ENCODE measurements around the gene DDR2.
A peak's percentile ranks its signal among the peaks of the same experiment; 100 is the strongest.
"Not testable (repeated sequence)": the region's sequence is repeated elsewhere in the genome, so short reads cannot be mapped to it uniquely, and the experiment has no call there.

Gene DDR2

DNA sequence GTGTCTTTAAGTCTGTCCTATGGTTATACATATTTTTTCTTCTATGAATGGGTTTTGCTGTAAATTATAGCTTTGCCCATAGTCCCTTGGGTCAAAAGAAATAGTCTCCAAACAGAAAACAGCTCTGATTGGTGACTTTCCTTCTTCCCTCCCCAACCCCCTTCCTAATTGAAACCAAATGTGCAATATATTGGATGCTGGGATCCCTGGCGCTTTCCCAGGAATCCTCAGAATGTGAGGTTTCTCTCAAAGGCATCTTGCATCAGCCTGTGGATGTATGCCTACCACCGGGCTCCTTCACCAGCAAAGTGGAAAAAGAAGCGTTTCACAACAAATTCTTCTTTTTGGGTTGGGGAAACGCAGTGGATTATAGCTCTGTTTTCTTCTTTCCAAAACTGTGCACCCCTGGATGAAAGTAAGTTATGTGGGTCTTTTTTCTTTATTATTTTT lies at the start of gene DDR2:
Gene DDR2, plus strand, starts transcription at position 248 of the 450 bp plus-strand sequence. CDS start 86,600 bp downstream, outside the sequence.
- no peak for DNase-seq

GRCh38 chr1:162582901-162583300 lies 49.4 kb upstream of the DDR2 start:
- DNase-seq, result not testable (repeated sequence)

- DNase-seq, result not testable (repeated sequence)
Measured at GRCh38 chr1:162585101-162585500, 47.2 kb upstream of the DDR2 start.

GRCh38 chr1:162587347-162587746 lies 44.9 kb upstream of the DDR2 start:
- no peak for DNase-seq

GRCh38 chr1:162587761-162588260 lies 44.5 kb upstream of the DDR2 start:
- DNase-seq, result no peak

DNA sequence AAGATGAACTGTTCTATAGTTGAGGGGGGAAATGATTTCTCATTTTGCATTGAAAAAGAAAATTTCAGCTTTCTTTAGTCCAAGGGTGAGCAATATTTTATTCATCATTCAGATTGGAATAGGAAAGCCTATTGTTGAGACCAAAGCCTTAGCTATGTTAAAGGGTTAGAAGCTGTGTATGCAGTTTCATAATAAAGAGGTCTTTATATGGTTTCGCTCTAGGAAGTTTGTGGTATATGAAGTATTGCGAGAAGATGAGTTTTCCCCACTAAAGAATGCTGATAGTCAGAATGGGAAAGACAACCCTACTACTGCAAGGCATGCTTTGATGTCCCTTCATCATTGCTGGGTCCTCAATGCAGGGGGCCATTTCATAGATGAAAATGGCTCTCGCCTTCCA lies 42.2 kb upstream of the DDR2 start:
- no peak for DNase-seq

GRCh38 chr1:162590686-162591085 lies 41.6 kb upstream of the DDR2 start:
- no peak for DNase-seq

DNA sequence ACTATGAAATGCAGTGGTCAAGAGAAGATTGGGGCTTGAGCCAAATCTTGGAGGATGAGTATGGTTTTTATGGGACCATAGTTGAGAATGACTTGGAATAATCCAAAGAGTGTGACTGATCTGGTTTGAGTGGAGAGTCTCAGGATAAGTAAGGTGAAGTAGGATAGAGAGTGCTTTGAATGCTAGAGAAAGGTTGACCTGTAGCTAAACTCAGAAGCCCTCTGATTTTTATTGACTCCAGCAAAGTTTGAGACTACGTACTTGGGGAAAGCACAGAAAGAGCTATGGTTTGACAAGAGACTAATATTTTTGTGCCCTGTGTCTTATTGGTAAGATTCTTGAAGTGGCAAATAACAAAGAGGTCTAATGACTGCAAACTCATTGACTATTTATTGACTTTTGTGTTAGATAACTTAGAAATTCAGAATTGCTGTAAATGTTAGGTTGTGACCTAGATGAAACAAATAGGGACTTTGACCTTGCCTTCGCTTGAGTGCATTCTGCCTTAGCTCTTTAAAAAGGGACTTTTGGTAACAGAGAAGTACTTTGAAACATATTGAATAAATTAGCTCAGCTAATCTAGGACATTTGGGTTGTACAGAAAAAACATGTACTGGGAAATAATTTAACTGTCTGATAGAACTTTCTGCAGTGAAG lies 35.6 kb upstream of the DDR2 start:
- DNase-seq, result no peak

- DNase-seq, result no peak
Measured at GRCh38 chr1:162599451-162599850, 32.8 kb upstream of the DDR2 start.

DNA sequence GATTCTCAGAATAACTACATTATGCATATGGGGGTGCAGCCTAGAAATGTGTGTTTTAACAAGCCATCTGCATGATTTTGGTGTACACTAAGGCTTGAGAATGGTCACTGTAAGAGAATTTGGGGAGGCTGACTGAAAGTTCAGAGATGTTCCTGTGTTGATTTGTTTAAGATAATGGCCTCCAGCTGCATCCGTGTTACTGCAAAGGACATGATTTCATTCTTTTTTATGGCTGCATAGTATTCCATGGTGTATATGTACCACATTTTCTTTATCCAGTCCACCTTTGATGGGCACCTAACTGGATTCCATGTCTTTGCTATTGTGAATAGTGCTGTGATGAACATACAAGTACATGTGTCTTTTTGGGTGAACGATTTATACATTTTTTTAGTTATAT lies 29.1 kb upstream of the DDR2 start:
- DNase-seq, result not testable (repeated sequence)

DNA sequence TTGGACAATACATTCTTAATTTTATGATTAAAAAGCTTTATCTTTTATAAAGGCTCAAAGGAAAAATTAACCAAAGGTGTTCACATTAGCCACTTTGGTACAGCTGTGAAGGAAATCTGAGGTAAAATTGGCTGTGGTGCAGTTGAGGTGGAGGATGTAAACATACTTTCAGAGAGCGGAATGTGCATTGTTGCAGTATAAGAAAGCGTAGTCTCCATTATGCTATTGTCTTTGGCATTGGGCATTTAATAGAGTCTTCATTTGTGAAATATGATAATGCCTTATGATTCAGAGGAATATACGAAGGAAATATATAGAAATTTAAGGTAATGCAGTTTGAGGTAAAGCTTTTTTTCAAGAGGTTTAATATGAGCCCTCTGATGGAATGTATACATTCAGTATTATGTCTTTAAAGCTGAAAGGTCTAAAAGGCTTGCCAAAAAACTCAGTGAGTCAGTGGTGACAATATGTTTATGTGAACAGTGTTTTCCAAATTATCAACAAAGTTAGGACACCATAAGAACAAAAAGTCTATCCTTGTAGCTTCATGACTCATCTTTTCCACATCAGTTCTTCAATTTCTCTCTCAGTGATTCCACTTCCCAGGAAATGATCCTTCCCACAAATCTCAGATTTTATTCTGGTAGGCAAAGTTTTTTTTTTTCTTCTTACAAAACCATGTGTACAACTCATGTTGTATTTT lies 26.9 kb upstream of the DDR2 start:
- DNase-seq, result no peak

GRCh38 chr1:162609306-162609705 lies 23.0 kb upstream of the DDR2 start:
- DNase-seq, result no peak

DNA sequence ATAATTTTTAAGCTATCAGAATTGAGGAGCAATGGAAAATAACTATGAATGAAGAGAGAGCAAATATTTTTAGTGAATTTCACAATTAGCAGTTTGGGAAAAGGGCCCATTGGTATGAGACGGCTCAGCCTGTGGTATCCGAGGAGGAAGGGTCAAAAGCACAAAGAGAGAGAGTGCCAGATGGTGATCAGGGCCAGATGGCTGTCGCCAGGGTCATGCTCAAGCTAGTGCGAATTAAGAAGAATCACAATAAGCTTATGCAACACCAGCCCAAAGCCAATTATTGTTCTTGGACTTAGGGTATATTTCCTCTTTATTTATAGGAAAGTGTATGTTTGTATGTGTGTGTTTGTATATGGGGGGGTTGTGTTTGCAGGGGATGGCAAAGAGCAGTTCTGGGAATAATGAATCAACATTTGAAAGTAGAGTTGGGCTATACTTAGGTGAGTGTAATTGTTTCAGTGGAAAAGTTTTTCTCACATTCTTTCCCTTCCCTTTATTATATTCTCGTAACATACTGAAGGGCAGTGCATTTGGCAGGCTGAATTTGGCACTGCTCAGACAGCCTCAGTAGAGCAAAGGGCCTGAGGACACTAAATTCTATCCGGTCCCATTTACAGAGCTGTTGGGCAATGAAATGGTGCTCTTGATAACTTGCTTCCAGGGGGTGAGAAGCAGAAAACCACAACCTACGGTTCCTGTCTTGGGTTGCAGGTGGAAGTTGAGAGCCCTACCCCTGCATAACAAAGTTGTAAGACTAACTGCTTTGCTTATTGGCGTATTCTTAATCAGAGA lies 19.5 kb upstream of the DDR2 start:
- no peak for DNase-seq

GRCh38 chr1:162616848-162617247 lies 15.4 kb upstream of the DDR2 start:
- DNase-seq, result no peak

DNA sequence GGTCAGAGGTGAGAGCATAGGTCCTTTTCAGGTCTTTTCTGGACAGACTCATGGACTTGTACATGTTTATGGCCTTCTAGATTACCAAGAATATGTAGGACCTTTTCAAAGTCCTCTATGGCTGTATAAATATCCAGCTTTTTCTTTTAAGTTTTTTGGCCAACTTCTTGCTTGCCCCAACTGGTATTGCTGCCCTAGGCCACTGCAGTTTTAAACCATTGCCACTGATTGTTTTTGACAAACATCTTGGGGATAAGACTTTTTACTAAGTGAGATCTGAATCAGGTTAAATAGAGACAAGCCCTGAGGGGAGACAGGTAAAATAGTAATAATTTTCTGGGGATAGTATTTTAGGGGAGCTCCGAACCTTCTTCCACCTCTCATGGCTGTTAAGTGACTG lies 14.8 kb upstream of the DDR2 start:
- DNase-seq, result no peak

DNA sequence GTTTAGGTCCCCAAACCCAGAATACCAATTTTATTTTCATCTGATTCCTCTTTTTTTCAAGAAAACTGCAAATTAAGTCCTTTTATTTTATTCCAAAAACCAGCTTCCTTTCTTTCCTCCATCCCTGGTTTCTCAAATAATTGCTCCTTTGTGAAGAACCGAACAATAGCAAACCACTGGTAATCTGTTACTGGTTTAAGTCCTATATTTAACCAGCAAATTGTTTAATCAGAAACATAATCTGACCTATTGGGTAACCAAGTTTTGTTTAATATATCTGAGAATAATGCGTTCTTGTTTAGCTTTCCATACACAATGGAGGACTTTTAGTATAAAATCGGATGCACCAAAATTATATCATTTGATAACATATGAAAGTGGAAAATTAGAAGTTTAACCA lies 13.2 kb upstream of the DDR2 start:
- no peak for DNase-seq

DNA sequence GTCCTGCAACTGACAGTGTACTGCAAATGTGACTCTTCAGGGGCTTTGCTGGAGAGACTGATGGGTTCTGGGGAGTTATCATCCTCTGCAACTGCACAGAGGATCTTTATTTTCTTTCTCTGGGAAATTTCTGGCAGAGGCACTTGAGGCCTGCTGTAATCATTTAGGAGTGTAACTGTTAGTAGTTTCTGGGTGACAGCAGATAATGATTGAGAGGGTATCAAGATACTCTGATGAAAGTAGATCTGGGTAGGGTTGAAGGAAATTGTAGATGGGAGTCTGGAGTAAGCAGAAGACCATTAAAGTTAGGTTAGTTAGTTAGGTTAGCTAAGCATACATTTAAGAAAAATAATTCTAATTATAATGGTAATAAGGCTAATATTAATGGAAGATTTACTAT lies 11.0 kb upstream of the DDR2 start:
- DNase-seq, result no peak

GRCh38 chr1:162625679-162626078 lies 6.6 kb upstream of the DDR2 start:
- DNase-seq, result no peak

DNA sequence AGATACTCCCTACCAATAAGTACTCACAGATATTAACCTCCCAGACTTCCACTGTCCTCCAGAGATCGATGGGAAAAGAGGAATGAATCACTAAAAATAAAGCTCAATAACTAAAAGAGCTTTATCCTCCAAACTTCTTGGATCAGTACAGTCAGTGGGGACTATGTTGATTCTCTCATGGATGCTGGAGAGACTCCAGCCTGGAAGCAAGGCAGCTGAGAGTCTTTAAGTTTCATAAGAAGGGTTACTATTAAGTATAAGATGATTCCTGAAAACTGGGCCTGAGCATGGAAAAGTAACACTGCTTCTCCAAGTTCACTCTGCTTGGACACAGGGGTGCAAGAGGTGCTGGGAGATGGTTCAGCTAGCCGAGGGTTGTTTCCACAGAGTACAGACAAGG lies 6.2 kb upstream of the DDR2 start:
- DNase-seq, result no peak

- no peak for DNase-seq
Measured at GRCh38 chr1:162626761-162627160, 5.5 kb upstream of the DDR2 start.

DNA sequence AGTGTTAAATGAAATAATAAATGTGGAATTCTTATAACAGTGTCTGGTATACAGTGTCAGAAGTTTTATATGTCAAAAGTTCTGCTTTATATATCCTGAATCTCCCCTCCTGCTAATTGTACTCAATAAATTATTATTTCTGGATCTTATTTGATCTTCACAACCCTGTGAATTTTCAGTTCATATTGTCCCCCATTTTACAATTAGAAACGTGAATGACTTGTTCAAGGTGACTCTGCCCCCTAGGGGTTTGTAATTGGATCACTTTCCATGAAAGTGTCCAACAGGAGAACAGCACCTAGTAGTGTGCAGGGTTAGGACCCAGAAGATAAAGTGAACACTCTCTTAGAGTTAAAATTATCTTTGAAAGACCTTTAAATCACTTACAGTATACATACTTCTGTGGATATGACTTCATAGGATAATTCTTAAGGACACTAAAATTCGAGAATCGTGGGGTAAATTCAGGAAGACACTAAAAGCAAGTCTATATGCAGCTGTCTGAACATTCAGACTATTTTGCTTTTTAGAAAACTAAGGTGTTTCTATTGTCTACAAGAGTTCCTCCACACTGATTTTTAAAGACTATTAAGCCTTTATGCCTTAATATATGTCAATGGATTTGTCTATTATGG lies 4.5 kb upstream of the DDR2 start:
- peak; percentile 8 for DNase-seq

DNA sequence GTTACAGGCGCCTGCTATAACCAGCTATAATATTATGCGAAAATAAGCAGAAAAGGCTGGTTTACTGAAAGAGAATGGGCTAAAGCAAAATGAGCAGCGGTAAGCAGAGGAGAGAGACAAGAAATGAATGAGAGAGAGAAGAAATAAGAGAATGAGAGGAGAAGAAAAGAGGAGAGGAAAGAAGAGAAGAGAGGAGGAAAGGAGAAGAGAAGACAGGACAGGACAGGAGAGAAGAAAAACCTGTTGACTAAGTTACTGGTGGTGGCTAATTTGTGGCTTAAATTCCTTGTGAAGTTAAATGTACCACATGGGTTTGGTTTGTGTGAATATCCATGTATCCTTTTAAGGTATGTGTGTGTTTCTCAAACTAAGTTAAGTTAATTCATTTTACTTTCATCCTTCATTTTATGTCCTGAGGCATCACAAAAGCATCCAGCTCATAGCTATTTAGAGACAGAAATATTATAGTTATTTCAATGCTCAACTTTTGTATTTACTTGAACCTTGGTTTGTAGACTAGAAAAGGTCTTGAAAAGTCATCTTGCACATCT lies 3.1 kb upstream of the DDR2 start:
- DNase-seq, result no peak

GRCh38 chr1:162629651-162630050 lies 2.6 kb upstream of the DDR2 start:
- no peak for DNase-seq

All from NCI-H2107 (cell line).